Panc1 (cell line): ENCODE measurements around the gene CCDC116. TPM values are rescaled to one million over a fixed set of nuclear protein-coding genes. Genes with fewer than 3 reads are reported as not detected.
A peak's percentile ranks its signal among the peaks of the same experiment; 100 is the strongest.
"Not testable (repeated sequence)": the region's sequence is repeated elsewhere in the genome, so short reads cannot be mapped to it uniquely, and the experiment has no call there.

ENCODE experiments used
- ATAC-seq: fragments of 200-7000 bp; cut with Tn5 transposase; 2 replicates; pipeline ENCODE4 v1.9.1; 2020; ENCODE audit warnings: mild to moderate bottlenecking, moderate library complexity
- BruUV-seq: library from RNA; stranded (reverse); fragments of 400-500 nt; replicated peaks from 2 replicates; lab custom pipeline; 2021; lab: Mats Ljungman, UMichigan
- CTCF ChIA-PET: fragments of 300-600 bp; sonication (Branson Sonifier 250); formaldehyde crosslinking; loops from one replicate; lab custom pipeline; 2022; ENCODE audit warnings: antibody characterized with exemption; lab: Charles Lee
- POLR2A ChIA-PET: fragments of 300-600 bp; sonication (Branson Sonifier 250); formaldehyde crosslinking; loops from one replicate; lab custom pipeline; 2022; ENCODE audit warnings: antibody characterized with exemption; lab: Charles Lee
- DNase-seq: peaks from one replicate; pipeline ENCODE4 v3.0.0-alpha.2; 2010; ENCODE audit warnings: low read depth, low spot score
- H3K27ac ChIP-seq: 2 replicates; pipeline ENCODE4 v1.5.1; 2011; ENCODE audit warnings: mild to moderate bottlenecking, low read length, inconsistent platforms
- H3K27me3 ChIP-seq: fragments of 200-500 bp; sonication (Bioruptor generic); 2 replicates; pipeline ENCODE4 v1.6.0; 2014; ENCODE audit warnings: low read length, inconsistent platforms; ENCODE audit not compliant: control insufficient read depth, insufficient read depth
- H3K36me3 ChIP-seq: fragments of 200-500 bp; sonication (Bioruptor generic); 2 replicates; pipeline ENCODE4 v1.5.1; 2014; ENCODE audit warnings: inconsistent platforms, mild to moderate bottlenecking, low read length, moderate library complexity; ENCODE audit not compliant: control insufficient read depth, insufficient read depth
- H3K4me1 ChIP-seq: 2 replicates; pipeline ENCODE4 v1.5.1; 2011; ENCODE audit warnings: inconsistent platforms, mild to moderate bottlenecking, low read length, moderate library complexity; ENCODE audit not compliant: control insufficient read depth, insufficient read depth
- H3K4me3 ChIP-seq, 2 experiments: 2 replicates each; pipeline ENCODE4 v1.5.1; 2011 to 2012; ENCODE audit warnings: low read depth in 2 of 2, low read length in 2 of 2, mild to moderate bottlenecking in 2 of 2, inconsistent platforms in 1 of 2, moderate library complexity in 1 of 2
- H3K9me3 ChIP-seq: fragments of 200-500 bp; sonication (Bioruptor generic); 2 replicates; pipeline ENCODE4 v1.5.1; 2014; ENCODE audit warnings: low read depth, mild to moderate bottlenecking, inconsistent platforms, low read length, moderate library complexity; ENCODE audit not compliant: control insufficient read depth, insufficient read depth
- CTCF ChIP-seq: fragments of 450-650 bp; IDR thresholded peaks from 2 replicates; pipeline ENCODE4 v1.5.1; 2017; ENCODE audit warnings: mild to moderate bottlenecking
- POLR2AphosphoS5 ChIP-seq: IDR thresholded peaks from 2 replicates; pipeline ENCODE4 v1.6.1; 2012; ENCODE audit warnings: mild to moderate bottlenecking, low read depth, low read length, moderate library complexity
- REST ChIP-seq, 2 experiments: IDR thresholded peaks; 2 replicates each; pipeline ENCODE4 v1.6.1; 2011 to 2012; ENCODE audit warnings: low read depth in 2 of 2, control low read depth in 1 of 2, low read length in 1 of 2, mild to moderate bottlenecking in 1 of 2, moderate library complexity in 1 of 2; ENCODE audit not compliant: insufficient read depth in 1 of 2
- SIN3A ChIP-seq: IDR thresholded peaks from 2 replicates; pipeline ENCODE4 v1.6.1; 2012; ENCODE audit warnings: low read depth, mild to moderate bottlenecking, low read length, moderate library complexity, borderline replicate concordance; ENCODE audit not compliant: insufficient read depth
- TCF7L2 ChIP-seq: IDR thresholded peaks from 2 replicates; pipeline ENCODE4 v1.6.1; 2011; ENCODE audit warnings: mild to moderate bottlenecking, low read depth, low read length, inconsistent platforms
- in situ Hi-C: cut with HindIII; loops from 2 replicates; pipeline ENCODE4 v1.10.0; 2016; ENCODE audit warnings: low sequenced_read_pairs, low pct_unique_long_range_greater_than_20kb
- intact Hi-C: fragments of 100-400 bp; cut with micrococcal nuclease; formaldehyde crosslinking; loops from one replicate; pipeline ENCODE4 v1.10.0; 2022; ENCODE audit not compliant: unreplicated experiment
- total RNA-seq: library from RNA; stranded (reverse); gene quantifications from one replicate; pipeline ENCODE4 v1.2.1, GENCODE V29; 2021; ENCODE audit not compliant: unreplicated experiment

Gene CCDC116
- total RNA-seq, 1 experiment from 2014 or later = not detected

GRCh38 chr22:21642584-21643448 is 10.3 kb downstream of the CCDC116 start:
- intact Hi-C loops = loop anchor here (10.0 kb wide), 1 partner anchor 48 kb away; no protein-coding TSS in a partner anchor
- Histone ChIP-seq H3K27ac (peak overlapping the region; percentile 79), H3K9me3 (no peaks in the 10 kb centered on the region), H3K4me1 (peaks cover 8% of the 10 kb centered on the region; the same call in 1 of the 2 replicates), H3K36me3 (no peaks in the 10 kb centered on the region), H3K4me3 (peak overlapping the region; percentile 62 to 74), H3K27me3 (no peaks in the 10 kb centered on the region)
- TF ChIP-seq TCF7L2 = no peak
- TF ChIP-seq SIN3A = no peak
- no peak for TF ChIP-seq POLR2AphosphoS5
- peak; percentile 79 for TF ChIP-seq CTCF
- ChIA-PET POLR2A (no interaction called here), CTCF (interaction anchor here (0.6 to 2.3 kb wide), 3 partner anchors 14 to 87 kb away, joined by 3 to 12 read pairs (median 6); no protein-coding TSS in a partner anchor)
- DNase-seq = no peak
- BruUV-seq = TSS peak; percentile 88
- ATAC-seq = peak; percentile 43
- in situ Hi-C loops = no loop called here

- ChIA-PET POLR2A (no interaction called here), CTCF (no interaction called here)
- ATAC-seq = no peak
- BruUV-seq = no TSS peak
- Histone ChIP-seq H3K27ac (peak overlapping the region; percentile 79), H3K9me3 (no peaks in the 10 kb centered on the region), H3K27me3 (no peaks in the 10 kb centered on the region), H3K36me3 (no peaks in the 10 kb centered on the region), H3K4me3 (peak overlapping the region; percentile 62 to 74), H3K4me1 (peaks cover 8% of the 10 kb centered on the region; the same call in 1 of the 2 replicates)
- no peak for TF ChIP-seq TCF7L2
- no peak for TF ChIP-seq SIN3A
- no peak for TF ChIP-seq REST (IDR thresholded peaks at IDR 0.05; ENCODE audit: insufficient read depth in 1 of 2, low read depth in 2 of 2, low read length in 1 of 2)
- TF ChIP-seq CTCF = peak; percentile 26
- in situ Hi-C loops (no loop called here), intact Hi-C loops (loop anchor here (10.0 kb wide), 1 partner anchor 49 kb away; no protein-coding TSS in a partner anchor)
- no peak for DNase-seq
Measured at GRCh38 chr22:21643533-21644357, 11.2 kb downstream of the CCDC116 start.

GRCh38 chr22:21645513-21645912 is 13.0 kb downstream of the CCDC116 start:
- H3K4me3 ChIP-seq, H3K4me1 ChIP-seq, H3K9me3 ChIP-seq, BruUV-seq, H3K27ac ChIP-seq, H3K27me3 ChIP-seq, H3K36me3 ChIP-seq, POLR2A ChIA-PET, DNase-seq, ATAC-seq, in situ Hi-C loops: not testable (repeated sequence)
- CTCF ChIA-PET = interaction anchor here (0.5 to 0.6 kb wide), 2 partner anchors 32 to 729 kb away, joined by 3 to 13 read pairs; no protein-coding TSS in a partner anchor
- intact Hi-C loops = loop anchor here (10.0 kb wide), 1 partner anchor 51 kb away; no protein-coding TSS in a partner anchor
